Thyroid gland (tissue), 4 donors: Measurements from ENCODE around the gene STK33.

Experiments
- POLR2A ChIP-seq, 2 donors: fragments of 450-650 bp; IDR thresholded peaks; one replicate each; pipeline ENCODE4 v1.6.1; 2017; ENCODE audit warnings: antibody characterized with exemption in 2 of 2, mild to moderate bottlenecking in 2 of 2, moderate library complexity in 1 of 2
- TF ChIP-seq, protein P1 (sequence below), 6 experiments: fragments of 200-600 bp in 3 of 6; fragments of 450-650 bp in 3 of 6; sonication (generic) in 3 of 6; IDR thresholded peaks; one replicate each; pipeline ENCODE4 v1.5.1; 2016 to 2019; ENCODE audit warnings: antibody characterized with exemption in 6 of 6, mild to moderate bottlenecking in 2 of 6, inconsistent platforms in 1 of 6, moderate library complexity in 1 of 6

DNA sequence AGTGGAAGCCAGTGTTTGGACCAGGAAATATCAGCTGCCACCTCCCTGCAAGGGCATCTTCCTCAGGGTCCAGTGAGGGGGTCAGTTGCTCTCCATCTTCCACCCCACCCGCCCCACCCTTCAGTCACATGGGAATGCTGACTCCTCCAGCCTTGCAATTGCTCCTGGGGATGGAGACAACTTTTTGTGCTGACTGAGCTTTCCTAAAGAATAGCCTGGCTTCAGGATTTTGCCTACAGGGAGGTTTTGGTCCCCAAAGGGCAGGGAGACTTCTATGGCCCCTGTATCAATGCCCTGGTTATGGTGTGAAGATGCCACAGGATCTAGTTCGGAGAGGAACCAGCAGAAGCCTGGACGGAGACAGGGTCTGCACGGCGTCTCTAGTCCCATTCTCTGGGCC, 206.3 kb downstream of the STK33 start:
- TF ChIP-seq, protein P1, sequence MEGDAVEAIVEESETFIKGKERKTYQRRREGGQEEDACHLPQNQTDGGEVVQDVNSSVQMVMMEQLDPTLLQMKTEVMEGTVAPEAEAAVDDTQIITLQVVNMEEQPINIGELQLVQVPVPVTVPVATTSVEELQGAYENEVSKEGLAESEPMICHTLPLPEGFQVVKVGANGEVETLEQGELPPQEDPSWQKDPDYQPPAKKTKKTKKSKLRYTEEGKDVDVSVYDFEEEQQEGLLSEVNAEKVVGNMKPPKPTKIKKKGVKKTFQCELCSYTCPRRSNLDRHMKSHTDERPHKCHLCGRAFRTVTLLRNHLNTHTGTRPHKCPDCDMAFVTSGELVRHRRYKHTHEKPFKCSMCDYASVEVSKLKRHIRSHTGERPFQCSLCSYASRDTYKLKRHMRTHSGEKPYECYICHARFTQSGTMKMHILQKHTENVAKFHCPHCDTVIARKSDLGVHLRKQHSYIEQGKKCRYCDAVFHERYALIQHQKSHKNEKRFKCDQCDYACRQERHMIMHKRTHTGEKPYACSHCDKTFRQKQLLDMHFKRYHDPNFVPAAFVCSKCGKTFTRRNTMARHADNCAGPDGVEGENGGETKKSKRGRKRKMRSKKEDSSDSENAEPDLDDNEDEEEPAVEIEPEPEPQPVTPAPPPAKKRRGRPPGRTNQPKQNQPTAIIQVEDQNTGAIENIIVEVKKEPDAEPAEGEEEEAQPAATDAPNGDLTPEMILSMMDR (IDR thresholded peaks at IDR 0.05) = no peak
- TF ChIP-seq POLR2A (IDR thresholded peaks at IDR 0.05) = no peak
